ENCODE data around the gene ARMC5. TPM values are rescaled to one million over a fixed set of nuclear protein-coding genes. Genes with fewer than 3 reads are reported as not detected.
"Not testable (repeated sequence)": the region's sequence is repeated elsewhere in the genome, so short reads cannot be mapped to it uniquely, and the experiment has no call there.

The ARMC5 gene
- polyA plus RNA-seq, 2 of the 4 experiments (the other 2 are of a cell fraction) = 3.2 to 6.1 TPM

GRCh38 chr16:31441956-31442355, 17.3 kb upstream of the ARMC5 start:
- 91% methylated on average over 34 of the region's 34 CpGs for WGBS (ENCODE audit: missing lambda C conversion rate)
- no peak for FAIRE-seq
- peak overlapping the region; percentile 58 for H3K4me3 ChIP-seq
- POLR2A ChIA-PET = interaction anchor here (1.2 to 1.8 kb wide), 4 partner anchors 17 to 485 kb away, joined by 4 to 12 read pairs (median 6); partner anchors contain the start of genes ARMC5, KAT8, SETD1A and ZNF646
- peak overlapping the region; percentile 85 to 90; a peak in 5 of 6 replicates for H3K27ac ChIP-seq
- ATAC-seq = no peak
- no peaks in the 10 kb centered on the region for H3K9me3 ChIP-seq
- no peak for DNase-seq (ENCODE audit: low read depth in 1 of 2, low spot score in 1 of 2)
- H3K4me2 ChIP-seq = peak overlapping the region; percentile 61
- H3K4me1 ChIP-seq = no peaks in the 10 kb centered on the region
- TF ChIP-seq CEBPB (IDR thresholded peaks at IDR 0.05) (no peak), JUNB (IDR thresholded peaks at IDR 0.05) (no peak), SREBF2 (IDR thresholded peaks at IDR 0.05) (no peak), CHD2 (IDR thresholded peaks at IDR 0.05; ENCODE audit: low read length, partially characterized antibody) (no peak), ZSCAN20 (CRISPR knock-in tag; IDR thresholded peaks at IDR 0.05) (no peak), PHF8 (IDR thresholded peaks at IDR 0.05; ENCODE audit: borderline replicate concordance, low read depth) (no peak), HOXB5 (CRISPR knock-in tag; IDR thresholded peaks at IDR 0.05) (no peak), KDM1A (IDR thresholded peaks at IDR 0.05; ENCODE audit: low read depth) (no peak), MAFK (IDR thresholded peaks at IDR 0.05; ENCODE audit: partially characterized antibody) (no peak), JUN (IDR thresholded peaks at IDR 0.05) (no peak), HES2 (IDR thresholded peaks at IDR 0.05) (no peak)
- CTCF ChIA-PET = interaction anchor here (0.6 to 5.5 kb wide), 31 partner anchors 8 to 1610 kb away, joined by 3 to 52 read pairs (median 4); partner anchors contain the start of genes ARMC5, HSD3B7 and PYCARD

GRCh38 chr16:31445931-31446330, 13.4 kb upstream of the ARMC5 start:
- CTCF ChIA-PET = interaction anchor here (5.5 kb wide), 1 partner anchor 12 kb away, joined by 52 read pairs; the partner anchor contains the start of gene ARMC5

GRCh38 chr16:31451201-31451600, 8.1 kb upstream of the ARMC5 start:
- no peaks in the 10 kb centered on the region for H3K9me3 ChIP-seq
- peak overlapping the region; percentile 74 to 85 for H3K27ac ChIP-seq
- POLR2A ChIA-PET = interaction anchor here (1.0 to 1.4 kb wide), 3 partner anchors 9 to 333 kb away, joined by 3 to 8 read pairs (median 4); partner anchors contain the start of genes ARMC5, FUS and KAT8
- CTCF ChIA-PET = interaction anchor here (1.0 to 2.5 kb wide), 13 partner anchors 7 to 498 kb away, joined by 3 to 15 read pairs (median 6); partner anchors contain the start of gene ZNF843
- FAIRE-seq (no peak), ATAC-seq (no peak), DNase-seq (ENCODE audit: low read depth in 1 of 2, low spot score in 1 of 2) (no peak)
- WGBS (ENCODE audit: missing lambda C conversion rate) = 72% methylated on average over 5 of the region's 5 CpGs
- peak overlapping the region; percentile 60 for H3K4me2 ChIP-seq
- H3K4me1 ChIP-seq = peaks cover 51% of the 10 kb centered on the region
- no peak overlapping the region for H3K4me3 ChIP-seq
- no peak for TF ChIP-seq PBX3 (IDR thresholded peaks at IDR 0.05)
- TF ChIP-seq HOXA7 (CRISPR knock-in tag; IDR thresholded peaks at IDR 0.05) = no peak
- TF ChIP-seq SMC3 (IDR thresholded peaks at IDR 0.05) = no peak
- TF ChIP-seq HMGXB4 (CRISPR knock-in tag; IDR thresholded peaks at IDR 0.05; ENCODE audit: borderline replicate concordance) = no peak
- no peak for TF ChIP-seq HDAC2 (IDR thresholded peaks at IDR 0.05)
- no peak for TF ChIP-seq REST (IDR thresholded peaks at IDR 0.05)
- TF ChIP-seq CHD4 (IDR thresholded peaks at IDR 0.05; ENCODE audit: borderline replicate concordance) = no peak
- no peak for TF ChIP-seq POLR2A (IDR thresholded peaks at IDR 0.05; ENCODE audit: low read length)
- TF ChIP-seq KDM5A (IDR thresholded peaks at IDR 0.05) = no peak
- TF ChIP-seq USF2 (IDR thresholded peaks at IDR 0.05) = no peak
- TF ChIP-seq RARB (CRISPR knock-in tag; IDR thresholded peaks at IDR 0.05) = no peak
- TF ChIP-seq ZSCAN20 (CRISPR knock-in tag; IDR thresholded peaks at IDR 0.05) = no peak
- no peak for TF ChIP-seq EHF (CRISPR knock-in tag; IDR thresholded peaks at IDR 0.05)
- no peak for TF ChIP-seq TFCP2L1 (CRISPR knock-in tag; IDR thresholded peaks at IDR 0.05)
- TF ChIP-seq MAZ (IDR thresholded peaks at IDR 0.05; ENCODE audit: borderline replicate concordance, low read depth, low read length) = no peak
- TF ChIP-seq KDM1A (IDR thresholded peaks at IDR 0.05; ENCODE audit: low read depth) = no peak
- TF ChIP-seq ELK1 (IDR thresholded peaks at IDR 0.05; ENCODE audit: low read depth, low read length) = no peak

More at GRCh38 chr16:31445931-31446330, 13.4 kb upstream of the ARMC5 start:
- DNase-seq (ENCODE audit: low read depth in 1 of 2, low spot score in 1 of 2); H3K4me1 ChIP-seq; H3K4me3 ChIP-seq; H3K4me2 ChIP-seq; FAIRE-seq; H3K9me3 ChIP-seq; ATAC-seq; H3K27ac ChIP-seq: not testable (repeated sequence)
- 83% methylated on average over 6 of the region's 6 CpGs for WGBS (ENCODE audit: missing lambda C conversion rate)
- POLR2A ChIA-PET = interaction anchor here (0.7 kb wide), 2 partner anchors 304 to 460 kb away, joined by 3 to 4 read pairs; no protein-coding TSS in a partner anchor

All from A549 (cell line).